ENCODE results near the gene UST.
"Not testable (repeated sequence)": the region's sequence is repeated elsewhere in the genome, so short reads cannot be mapped to it uniquely, and the experiment has no call there.

Gene UST

DNA sequence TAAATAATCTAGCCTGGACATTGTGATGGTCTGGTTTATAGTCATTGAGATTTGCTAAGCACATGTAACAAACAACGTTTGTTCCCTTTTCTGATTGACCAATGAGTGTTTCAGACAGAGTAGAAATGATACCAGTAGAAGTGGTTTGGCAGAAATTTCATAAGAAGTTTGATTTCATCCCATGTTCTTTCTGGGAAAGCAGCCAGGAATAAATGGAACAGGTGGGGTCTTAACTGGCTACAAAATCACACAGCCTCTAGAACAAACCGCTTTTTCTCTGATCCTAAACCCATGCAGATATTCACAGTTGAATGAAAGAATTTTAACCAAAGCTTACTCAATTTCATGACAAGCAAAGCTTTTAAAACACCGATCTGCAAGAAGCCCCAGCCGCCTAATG lies 227.5 kb downstream of the UST start:
- no peak for DNase-seq (ENCODE audit: extremely low spot score)
- TF ChIP-seq ARNT (IDR thresholded peaks at IDR 0.05), result no peak
- TF ChIP-seq TARDBP (IDR thresholded peaks at IDR 0.05), result no peak
- TF ChIP-seq CTBP1 (IDR thresholded peaks at IDR 0.05; ENCODE audit: borderline replicate concordance), result no peak
- no peak for TF ChIP-seq SUZ12 (IDR thresholded peaks at IDR 0.05)
- no peak for TF ChIP-seq NFRKB (IDR thresholded peaks at IDR 0.05)
- no peak for TF ChIP-seq BHLHE40 (IDR thresholded peaks at IDR 0.05; ENCODE audit: borderline replicate concordance)
- TF ChIP-seq L3MBTL2 (conservative IDR thresholded peaks at IDR 0.05), result no peak
- TF ChIP-seq SP1 (IDR thresholded peaks at IDR 0.05), result no peak
- TF ChIP-seq PKNOX1 (IDR thresholded peaks at IDR 0.05), result no peak
- no peak for TF ChIP-seq FOXA1 (IDR thresholded peaks at IDR 0.05)
- no peak for TF ChIP-seq ZNF384 (IDR thresholded peaks at IDR 0.05)
- no peak for TF ChIP-seq ELF4 (IDR thresholded peaks at IDR 0.05)
- CTCF ChIA-PET, result interaction anchor here (0.6 to 1.1 kb wide), 2 partner anchors 335 to 396 kb away, joined by 5 to 8 read pairs; no protein-coding TSS in a partner anchor
- POLR2A ChIA-PET, result no interaction called here

- POLR2A ChIA-PET; CTCF ChIA-PET; DNase-seq (ENCODE audit: extremely low spot score): not testable (repeated sequence)
Observed at GRCh38 chr6:148978298-148978697, 231.5 kb downstream of the UST start.

- ChIA-PET POLR2A (no interaction called here), CTCF (no interaction called here)
- no peak for TF ChIP-seq BHLHE40 (IDR thresholded peaks at IDR 0.05; ENCODE audit: borderline replicate concordance)
- TF ChIP-seq ARNT (IDR thresholded peaks at IDR 0.05), result no peak
- no peak for TF ChIP-seq PKNOX1 (IDR thresholded peaks at IDR 0.05)
- TF ChIP-seq SUZ12 (IDR thresholded peaks at IDR 0.05), result no peak
- no peak for TF ChIP-seq ELF4 (IDR thresholded peaks at IDR 0.05)
Observed at GRCh38 chr6:148979014-148979901, 232.4 kb downstream of the UST start.

DNA sequence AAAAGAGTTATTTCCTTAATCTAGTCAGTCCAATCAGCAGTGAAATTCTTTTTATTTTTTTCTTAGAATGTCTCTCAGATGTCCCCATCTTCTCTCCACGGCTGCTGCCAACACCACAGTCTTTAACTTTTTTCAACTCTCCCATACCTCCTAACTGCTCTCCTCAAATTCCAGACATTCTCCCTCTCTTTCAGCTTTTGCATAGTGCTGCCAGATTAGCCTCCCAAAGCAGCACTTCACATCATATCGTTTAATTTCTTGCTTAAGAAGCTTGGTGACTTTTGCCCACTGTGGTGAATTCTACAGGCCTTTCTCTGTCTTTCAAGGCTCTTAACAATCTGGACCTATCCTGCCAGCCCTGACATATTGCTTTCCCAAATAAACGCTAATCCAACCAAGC lies 233.4 kb downstream of the UST start:
- POLR2A ChIA-PET, result no interaction called here
- no peak for DNase-seq (ENCODE audit: extremely low spot score)
- TF ChIP-seq SP1 (IDR thresholded peaks at IDR 0.05) (no peak), LEF1 (IDR thresholded peaks at IDR 0.05; ENCODE audit: borderline replicate concordance) (no peak)
- CTCF ChIA-PET, result no interaction called here

More at GRCh38 chr6:148979014-148979901, 232.4 kb downstream of the UST start:
- DNase-seq (ENCODE audit: extremely low spot score), result no peak

DNA sequence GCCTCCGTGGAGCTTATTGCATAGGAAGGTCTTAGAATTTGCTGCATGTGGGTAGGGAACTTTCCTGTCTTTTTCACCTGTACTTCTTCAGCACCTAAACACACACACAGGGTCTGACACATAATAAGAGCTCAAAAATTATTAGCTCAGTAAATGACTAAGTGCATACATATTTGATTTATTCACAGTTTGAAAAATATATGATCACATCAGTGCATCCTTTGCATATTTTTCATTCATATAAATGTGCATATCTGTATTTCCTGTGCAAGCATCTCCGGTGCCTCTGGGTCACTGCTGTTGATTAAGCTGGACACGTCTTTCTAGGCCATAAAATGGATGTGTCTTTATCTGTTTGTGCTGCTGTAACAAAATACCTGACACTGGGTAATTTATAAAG lies 234.7 kb downstream of the UST start:
- CTCF ChIA-PET, result no interaction called here
- DNase-seq (ENCODE audit: extremely low spot score), result no peak
- POLR2A ChIA-PET, result no interaction called here
- no peak for TF ChIP-seq SUZ12 (IDR thresholded peaks at IDR 0.05)
- TF ChIP-seq L3MBTL2 (conservative IDR thresholded peaks at IDR 0.05), result no peak
- TF ChIP-seq ARNT (IDR thresholded peaks at IDR 0.05), result no peak
- no peak for TF ChIP-seq BHLHE40 (IDR thresholded peaks at IDR 0.05; ENCODE audit: borderline replicate concordance)
- no peak for TF ChIP-seq FOXK2 (IDR thresholded peaks at IDR 0.05)
- TF ChIP-seq LEF1 (IDR thresholded peaks at IDR 0.05; ENCODE audit: borderline replicate concordance), result no peak
- TF ChIP-seq CTBP1 (IDR thresholded peaks at IDR 0.05; ENCODE audit: borderline replicate concordance), result no peak

GRCh38 chr6:148983101-148983761 lies 236.4 kb downstream of the UST start:
- DNase-seq (ENCODE audit: extremely low spot score), result no peak
- TF ChIP-seq SP1 (IDR thresholded peaks at IDR 0.05) (no peak), ZNF384 (IDR thresholded peaks at IDR 0.05) (no peak), SUZ12 (IDR thresholded peaks at IDR 0.05) (no peak), L3MBTL2 (conservative IDR thresholded peaks at IDR 0.05) (no peak), TARDBP (IDR thresholded peaks at IDR 0.05) (no peak), FOXK2 (IDR thresholded peaks at IDR 0.05) (no peak), ARNT (IDR thresholded peaks at IDR 0.05) (no peak), LEF1 (IDR thresholded peaks at IDR 0.05; ENCODE audit: borderline replicate concordance) (no peak), PKNOX1 (IDR thresholded peaks at IDR 0.05) (no peak), FOXA1 (IDR thresholded peaks at IDR 0.05) (no peak), BHLHE40 (IDR thresholded peaks at IDR 0.05; ENCODE audit: borderline replicate concordance) (no peak), CTBP1 (IDR thresholded peaks at IDR 0.05; ENCODE audit: borderline replicate concordance) (no peak), FOXM1 (IDR thresholded peaks at IDR 0.05; ENCODE audit: borderline replicate concordance) (no peak), NFRKB (IDR thresholded peaks at IDR 0.05) (no peak), HDGF (IDR thresholded peaks at IDR 0.05; ENCODE audit: borderline replicate concordance) (no peak), ELF4 (IDR thresholded peaks at IDR 0.05) (no peak)
- ChIA-PET POLR2A (no interaction called here), CTCF (no interaction called here)

GRCh38 chr6:148983966-148984365 lies 237.1 kb downstream of the UST start:
- no peak for TF ChIP-seq FOXA1 (IDR thresholded peaks at IDR 0.05)
- TF ChIP-seq FOXM1 (IDR thresholded peaks at IDR 0.05; ENCODE audit: borderline replicate concordance), result no peak
- TF ChIP-seq TARDBP (IDR thresholded peaks at IDR 0.05), result no peak
- TF ChIP-seq CTBP1 (IDR thresholded peaks at IDR 0.05; ENCODE audit: borderline replicate concordance), result no peak
- DNase-seq (ENCODE audit: extremely low spot score), result no peak
- CTCF ChIA-PET, result no interaction called here
- POLR2A ChIA-PET, result no interaction called here
